C4-2B (cell line): ENCODE measurements around the gene FHOD3.

Experiments used
- H3K27ac ChIP-seq: fragments of 450-650 bp; 2 replicates; pipeline ENCODE4 v1.5.1; 2017
- CTCF ChIP-seq: fragments of 450-650 bp; conservative IDR thresholded peaks from 2 replicates; pipeline ENCODE4 v1.5.1; 2017; ENCODE audit warnings: mild to moderate bottlenecking
- ZFX ChIP-seq: fragments of 450-650 bp; IDR thresholded peaks from 2 replicates; pipeline ENCODE4 v1.6.1; 2017

The FHOD3 gene

GRCh38 chr18:36476433-36476832 lies 178.9 kb downstream of the FHOD3 start:
- TF ChIP-seq CTCF (no peak), ZFX (no peak)

GRCh38 chr18:36477776-36478175 lies 180.3 kb downstream of the FHOD3 start:
- no peak for TF ChIP-seq ZFX
- TF ChIP-seq CTCF = no peak

More at GRCh38 chr18:36476433-36476832, 178.9 kb downstream of the FHOD3 start:
- no peak overlapping the region for H3K27ac ChIP-seq

GRCh38 chr18:36481201-36481657 lies 183.7 kb downstream of the FHOD3 start:
- H3K27ac ChIP-seq = no peak overlapping the region

More at GRCh38 chr18:36477776-36478175, 180.3 kb downstream of the FHOD3 start:
- H3K27ac ChIP-seq = no peak overlapping the region

GRCh38 chr18:36481935-36482334 lies 184.4 kb downstream of the FHOD3 start:
- H3K27ac ChIP-seq = no peak overlapping the region
- no peak for TF ChIP-seq CTCF
- TF ChIP-seq ZFX = no peak

More at GRCh38 chr18:36481201-36481657, 183.7 kb downstream of the FHOD3 start:
- no peak for TF ChIP-seq CTCF
- no peak for TF ChIP-seq ZFX

GRCh38 chr18:36484591-36484990 lies 187.1 kb downstream of the FHOD3 start:
- no peak overlapping the region for H3K27ac ChIP-seq
- TF ChIP-seq ZFX (no peak), CTCF (no peak)

- no peak overlapping the region for H3K27ac ChIP-seq
- TF ChIP-seq CTCF = no peak
- no peak for TF ChIP-seq ZFX
Measured at GRCh38 chr18:36485772-36486171, 188.3 kb downstream of the FHOD3 start.

GRCh38 chr18:36488131-36488530 lies 190.6 kb downstream of the FHOD3 start:
- TF ChIP-seq CTCF (no peak), ZFX (no peak)
- no peak overlapping the region for H3K27ac ChIP-seq
